ENCODE data around the gene RAD54L2.

The RAD54L2 gene

GRCh38 chr3:51568036-51568435 is 29.5 kb downstream of the RAD54L2 start:
- DNase-seq (ENCODE audit: insufficient read length, low spot score) (no peak), FAIRE-seq (peak; percentile 20)
- no peak for TF ChIP-seq TAF1 (IDR thresholded peaks at IDR 0.05; ENCODE audit: low read depth, low read length)
- TF ChIP-seq SPI1 (IDR thresholded peaks at IDR 0.05; ENCODE audit: low read depth, low read length) = 0 out of 2 replicates have a peak, but pooled peaks have one; percentile 30

GRCh38 chr3:51568996-51569395 is 30.5 kb downstream of the RAD54L2 start:
- no peak for TF ChIP-seq SPI1 (IDR thresholded peaks at IDR 0.05; ENCODE audit: low read depth, low read length)
- TF ChIP-seq PAX5 (IDR thresholded peaks at IDR 0.05; ENCODE audit: insufficient read depth, low read length, severe bottlenecking) = no peak
- no peak for TF ChIP-seq POLR2A (IDR thresholded peaks at IDR 0.05; ENCODE audit: low read depth, low read length)
- no peak for TF ChIP-seq POU2F2 (IDR thresholded peaks at IDR 0.05; ENCODE audit: low read depth, low read length)
- no peak for TF ChIP-seq POLR2AphosphoS5 (IDR thresholded peaks at IDR 0.05; ENCODE audit: low read depth, low read length)
- no peak for TF ChIP-seq TAF1 (IDR thresholded peaks at IDR 0.05; ENCODE audit: low read depth, low read length)
- DNase-seq (ENCODE audit: insufficient read length, low spot score) = no peak
- FAIRE-seq = no peak

- TF ChIP-seq POU2F2 (IDR thresholded peaks at IDR 0.05; ENCODE audit: low read depth, low read length) = no peak
- TF ChIP-seq POLR2AphosphoS5 (IDR thresholded peaks at IDR 0.05; ENCODE audit: low read depth, low read length) = no peak
- no peak for TF ChIP-seq PAX5 (IDR thresholded peaks at IDR 0.05; ENCODE audit: insufficient read depth, low read length, severe bottlenecking)
- TF ChIP-seq TAF1 (IDR thresholded peaks at IDR 0.05; ENCODE audit: low read depth, low read length) = no peak
- TF ChIP-seq SPI1 (IDR thresholded peaks at IDR 0.05; ENCODE audit: low read depth, low read length) = no peak
- TF ChIP-seq POLR2A (IDR thresholded peaks at IDR 0.05; ENCODE audit: low read depth, low read length) = no peak
- FAIRE-seq (no peak), DNase-seq (ENCODE audit: insufficient read length, low spot score) (no peak)
These were observed 39.7 kb downstream of the RAD54L2 start for GRCh38 chr3:51578238-51578637.

- TF ChIP-seq POLR2AphosphoS5 (IDR thresholded peaks at IDR 0.05; ENCODE audit: low read depth, low read length) (no peak), POU2F2 (IDR thresholded peaks at IDR 0.05; ENCODE audit: low read depth, low read length) (no peak), PAX5 (IDR thresholded peaks at IDR 0.05; ENCODE audit: insufficient read depth, low read length, severe bottlenecking) (no peak), POLR2A (IDR thresholded peaks at IDR 0.05; ENCODE audit: low read depth, low read length) (no peak), SPI1 (IDR thresholded peaks at IDR 0.05; ENCODE audit: low read depth, low read length) (no peak), TAF1 (IDR thresholded peaks at IDR 0.05; ENCODE audit: low read depth, low read length) (no peak)
- FAIRE-seq = no peak
- DNase-seq (ENCODE audit: insufficient read length, low spot score) = no peak
These were observed 41.9 kb downstream of the RAD54L2 start for GRCh38 chr3:51580418-51580817.

- FAIRE-seq (no peak), DNase-seq (ENCODE audit: insufficient read length, low spot score) (no peak)
- TF ChIP-seq PAX5 (IDR thresholded peaks at IDR 0.05; ENCODE audit: insufficient read depth, low read length, severe bottlenecking) (no peak), TAF1 (IDR thresholded peaks at IDR 0.05; ENCODE audit: low read depth, low read length) (no peak), POLR2A (IDR thresholded peaks at IDR 0.05; ENCODE audit: low read depth, low read length) (no peak), SPI1 (IDR thresholded peaks at IDR 0.05; ENCODE audit: low read depth, low read length) (no peak), POU2F2 (IDR thresholded peaks at IDR 0.05; ENCODE audit: low read depth, low read length) (no peak), POLR2AphosphoS5 (IDR thresholded peaks at IDR 0.05; ENCODE audit: low read depth, low read length) (no peak)
These were observed 43.0 kb downstream of the RAD54L2 start for GRCh38 chr3:51581524-51581923.

- FAIRE-seq = no peak
- no peak for DNase-seq (ENCODE audit: insufficient read length, low spot score)
- TF ChIP-seq PAX5 (IDR thresholded peaks at IDR 0.05; ENCODE audit: insufficient read depth, low read length, severe bottlenecking) (no peak), POLR2AphosphoS5 (IDR thresholded peaks at IDR 0.05; ENCODE audit: low read depth, low read length) (no peak), POLR2A (IDR thresholded peaks at IDR 0.05; ENCODE audit: low read depth, low read length) (no peak), SPI1 (IDR thresholded peaks at IDR 0.05; ENCODE audit: low read depth, low read length) (no peak), POU2F2 (IDR thresholded peaks at IDR 0.05; ENCODE audit: low read depth, low read length) (no peak), TAF1 (IDR thresholded peaks at IDR 0.05; ENCODE audit: low read depth, low read length) (no peak)
These were observed 46.7 kb downstream of the RAD54L2 start for GRCh38 chr3:51585197-51585596.

- DNase-seq (ENCODE audit: insufficient read length, low spot score) = no peak
- no peak for TF ChIP-seq POU2F2 (IDR thresholded peaks at IDR 0.05; ENCODE audit: low read depth, low read length)
- FAIRE-seq = no peak
These were observed 47.4 kb downstream of the RAD54L2 start for GRCh38 chr3:51585871-51586270.
